Stimulated activated CD4-positive, alpha-beta T cell treated with anti-CD3 and anti-CD28 coated beads, TNF-alpha, amount 100 ng/mL, for 1 hour (primary cell): ENCODE results near the gene PSENEN.

ENCODE experiments used
- DNase-seq, 3 donors: peaks; one replicate each; pipeline ENCODE4 v3.0.0-alpha.2; 2020; ENCODE audit warnings: low read depth in 3 of 3, low spot score in 1 of 3

PSENEN gene, protein sequence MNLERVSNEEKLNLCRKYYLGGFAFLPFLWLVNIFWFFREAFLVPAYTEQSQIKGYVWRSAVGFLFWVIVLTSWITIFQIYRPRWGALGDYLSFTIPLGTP

DNA sequence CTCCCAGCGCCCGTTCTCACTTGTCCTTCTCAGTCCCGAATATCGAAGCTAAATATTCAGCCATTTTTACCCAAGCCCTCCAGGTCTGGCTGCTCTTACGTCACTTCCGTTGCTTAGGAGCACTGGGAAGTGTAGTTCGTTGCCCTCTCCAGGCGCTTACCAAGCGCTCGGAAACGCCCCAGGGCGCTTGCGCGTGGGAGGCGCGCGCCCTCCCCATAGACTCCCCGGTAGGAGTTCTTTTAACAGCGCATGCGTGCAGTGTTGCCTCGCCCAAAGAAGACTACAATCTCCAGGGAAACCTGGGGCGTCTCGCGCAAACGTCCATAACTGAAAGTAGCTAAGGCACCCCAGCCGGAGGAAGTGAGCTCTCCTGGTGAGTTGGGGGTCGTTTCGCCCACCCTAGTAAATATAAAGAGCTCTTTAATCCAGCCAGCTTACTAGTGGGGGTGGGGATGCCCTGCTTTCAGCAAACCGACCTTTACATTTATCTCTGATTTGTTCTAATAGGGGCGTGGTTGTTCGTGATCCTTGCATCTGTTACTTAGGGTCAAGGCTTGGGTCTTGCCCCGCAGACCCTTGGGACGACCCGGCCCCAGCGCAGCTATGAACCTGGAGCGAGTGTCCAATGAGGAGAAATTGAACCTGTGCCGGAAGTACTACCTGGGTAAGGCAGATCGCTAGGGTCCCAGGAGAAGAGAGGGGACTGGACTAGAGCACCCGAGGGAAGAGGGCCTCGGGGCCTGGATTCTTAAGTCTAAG is at the start of gene PSENEN, which contains the start of gene U2AF1L4:
PSENEN (plus strand) TSS at position 324 of the 759 bp plus-strand sequence; CDS start at position 604, 280 bp downstream.
U2AF1L4 (minus strand) TSS at position 91 of the 759 bp plus-strand sequence; CDS start at position 64, 27 bp downstream.
- peak; percentile 86 to 93 (median 92) for DNase-seq

DNA sequence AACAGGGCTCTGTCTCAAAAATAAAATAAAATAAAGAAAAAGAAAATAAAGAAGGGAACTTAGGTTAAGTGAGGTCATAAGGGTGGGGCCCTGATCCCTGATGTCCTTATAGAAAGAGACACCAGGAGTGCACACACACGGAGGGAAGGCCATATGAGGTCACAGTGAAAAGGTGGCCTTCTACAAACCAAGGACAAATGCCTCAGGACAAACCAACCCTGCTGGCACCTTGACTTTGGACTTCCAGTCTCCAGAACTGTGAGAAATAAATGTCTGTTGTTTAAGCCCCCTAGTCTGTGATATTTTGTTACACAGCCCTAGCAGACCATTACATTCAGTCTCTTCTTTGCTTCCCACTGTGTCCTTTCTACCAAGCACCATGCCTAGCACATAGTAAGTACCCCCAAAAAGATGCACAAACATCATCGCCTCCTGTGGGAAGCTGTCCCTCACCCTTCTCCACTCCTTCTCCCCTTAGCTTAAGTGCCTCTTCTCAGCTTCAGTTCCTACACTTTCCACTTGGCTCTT is 49.5 kb upstream of the PSENEN start:
- no peak for DNase-seq

GRCh38 chr19:35696835-35697234 is 48.6 kb upstream of the PSENEN start:
- no peak for DNase-seq

DNA sequence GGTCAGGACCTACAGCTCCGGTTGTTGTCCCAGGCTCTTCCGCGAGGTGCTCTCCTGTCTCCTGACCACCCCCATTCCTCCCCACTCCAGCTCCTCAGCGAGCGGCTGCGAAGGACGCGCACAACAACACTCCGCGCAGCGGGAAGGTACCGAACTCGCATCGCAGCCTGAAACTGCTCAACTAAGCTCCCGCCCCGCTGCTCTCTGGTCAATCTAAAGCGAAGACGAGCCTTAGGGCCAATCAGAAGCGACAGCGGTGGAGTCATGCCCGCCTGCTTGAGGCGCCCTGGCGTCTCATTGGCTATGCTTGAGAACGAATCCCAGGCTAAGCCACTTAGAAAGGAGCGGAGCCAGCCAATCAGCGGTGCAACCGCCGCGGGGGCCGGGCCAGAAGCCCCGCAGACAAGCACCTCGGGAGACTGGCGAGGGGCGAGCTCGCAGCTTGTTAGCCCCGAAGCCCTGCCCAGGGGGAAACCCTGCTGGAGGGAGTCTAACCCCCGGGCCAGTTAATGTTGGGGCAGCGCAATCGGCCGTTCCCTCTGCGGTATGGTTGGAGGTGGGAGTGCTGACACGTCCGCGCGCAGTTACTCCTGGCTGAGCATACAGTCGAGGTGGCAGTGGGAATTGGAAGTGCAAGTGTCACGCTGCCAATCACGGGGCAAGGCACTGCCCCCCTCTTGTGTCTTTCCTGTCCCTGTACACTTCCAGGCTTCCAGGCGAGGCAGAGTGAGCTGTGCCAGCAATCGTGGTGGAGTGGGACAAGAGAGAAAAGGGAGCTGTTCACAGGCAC is 43.0 kb upstream of the PSENEN start:
- DNase-seq: peak; percentile 74 to 85 (median 84)

- DNase-seq: no peak
Measured at GRCh38 chr19:35703343-35703742, 42.1 kb upstream of the PSENEN start.

DNA sequence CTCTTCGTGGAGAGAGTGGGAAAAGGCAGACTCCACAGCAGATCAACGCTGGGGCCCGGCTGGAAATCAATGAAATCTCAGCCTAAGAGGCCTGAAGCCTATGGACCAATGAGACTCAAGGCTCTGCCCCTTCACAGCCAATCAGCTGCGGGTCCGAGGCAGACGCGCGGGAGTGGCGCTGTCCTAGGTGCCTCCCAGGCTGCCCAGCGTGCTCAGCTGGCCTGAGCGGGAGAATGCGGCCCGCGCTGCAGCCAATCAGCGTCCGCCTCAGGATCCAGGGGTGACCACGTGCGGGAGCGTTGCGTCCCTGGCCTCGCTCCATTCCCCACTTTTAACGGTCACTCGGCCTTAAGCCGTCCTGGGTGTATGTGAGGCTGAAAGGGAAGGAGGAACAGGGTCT is 41.2 kb upstream of the PSENEN start, which contains the start of gene ZBTB32:
ZBTB32 (plus strand) TSS at position 341 of the 400 bp plus-strand sequence. CDS start 10,069 bp downstream, outside the sequence.
- no peak for DNase-seq

DNA sequence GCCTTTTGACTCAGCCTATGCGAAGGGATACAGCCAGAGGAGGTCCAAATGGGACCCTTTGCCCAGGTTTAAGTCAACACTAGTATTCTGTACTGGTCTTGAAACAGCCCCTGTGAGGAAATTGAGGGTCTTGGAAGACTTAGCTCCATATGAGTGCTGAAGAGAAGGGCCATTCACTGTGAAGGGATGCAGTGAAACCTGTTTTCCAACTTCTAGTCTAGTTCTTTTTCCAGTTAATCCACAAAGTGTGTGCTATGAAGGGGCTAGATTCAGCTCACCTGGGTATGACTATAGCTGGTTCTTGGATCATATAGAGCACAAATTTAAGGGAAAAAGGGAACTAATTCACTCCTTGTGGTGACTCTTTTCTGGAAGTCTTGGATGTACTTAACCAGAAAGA is 37.1 kb upstream of the PSENEN start:
- no peak for DNase-seq

- DNase-seq: peak in 1 of 3 donors; percentile 32
Measured at GRCh38 chr19:35710784-35711723, 34.4 kb upstream of the PSENEN start.

DNA sequence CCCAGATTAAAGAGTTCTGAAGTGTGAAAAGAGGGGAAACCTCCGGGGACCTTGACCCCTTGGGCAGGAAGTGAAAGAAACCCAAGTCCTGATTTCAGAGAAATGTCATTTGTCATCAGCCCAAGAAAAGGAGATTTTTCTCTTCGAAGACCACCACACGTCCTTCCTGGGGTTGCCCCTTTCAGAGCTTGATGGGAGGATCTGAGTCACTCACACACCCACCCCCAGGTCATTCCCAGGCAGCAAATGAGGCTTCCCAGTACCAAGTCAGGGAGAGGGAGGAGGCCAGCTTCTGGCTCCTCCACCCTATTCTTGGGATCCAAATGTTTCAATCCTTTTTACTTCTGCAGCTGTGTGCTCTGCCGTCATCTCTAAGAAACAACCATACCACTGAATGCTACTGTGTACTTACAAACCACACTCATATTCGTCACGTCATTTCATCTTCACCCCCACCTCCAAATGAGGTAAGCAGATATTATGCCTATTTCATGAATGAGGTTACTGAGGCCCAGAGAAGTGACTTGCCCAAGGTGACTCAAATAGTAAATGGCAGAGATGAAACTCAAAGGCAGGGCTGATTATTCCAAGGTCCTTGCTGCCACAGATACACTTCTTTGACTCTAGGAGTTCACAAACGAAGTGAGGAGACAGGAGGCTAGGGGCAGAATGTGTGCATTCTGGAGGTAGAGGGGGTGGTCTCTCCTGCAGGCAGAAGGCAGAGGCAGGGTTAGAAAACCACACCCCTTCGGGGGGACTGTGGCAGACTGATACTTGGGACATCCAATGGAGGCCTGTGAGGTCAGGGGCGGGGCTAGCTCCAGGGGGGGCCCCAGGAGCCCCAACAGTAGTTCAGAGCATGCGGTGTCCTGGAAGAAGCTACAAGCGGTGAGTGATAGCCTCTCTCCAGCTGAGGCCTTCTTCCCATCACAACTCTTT is 32.6 kb upstream of the PSENEN start:
- DNase-seq: no peak

DNA sequence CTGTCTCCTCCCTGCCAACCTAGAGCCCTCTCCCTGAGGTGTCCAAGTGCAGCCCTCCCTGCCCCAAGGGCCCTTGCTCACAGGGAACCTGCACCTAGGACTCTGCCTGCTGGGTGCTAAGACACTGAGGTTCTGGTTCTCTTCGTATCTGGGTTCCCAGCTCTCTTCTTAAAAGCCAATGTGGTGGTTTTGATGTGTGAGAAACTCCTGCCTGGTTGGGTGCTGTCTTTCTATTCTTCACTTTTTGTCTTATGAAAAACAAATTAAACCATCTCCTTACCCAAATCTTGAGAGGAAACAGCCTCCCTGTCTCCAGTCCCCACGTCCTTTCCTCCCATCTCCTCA is 32.0 kb upstream of the PSENEN start:
- DNase-seq: no peak

DNA sequence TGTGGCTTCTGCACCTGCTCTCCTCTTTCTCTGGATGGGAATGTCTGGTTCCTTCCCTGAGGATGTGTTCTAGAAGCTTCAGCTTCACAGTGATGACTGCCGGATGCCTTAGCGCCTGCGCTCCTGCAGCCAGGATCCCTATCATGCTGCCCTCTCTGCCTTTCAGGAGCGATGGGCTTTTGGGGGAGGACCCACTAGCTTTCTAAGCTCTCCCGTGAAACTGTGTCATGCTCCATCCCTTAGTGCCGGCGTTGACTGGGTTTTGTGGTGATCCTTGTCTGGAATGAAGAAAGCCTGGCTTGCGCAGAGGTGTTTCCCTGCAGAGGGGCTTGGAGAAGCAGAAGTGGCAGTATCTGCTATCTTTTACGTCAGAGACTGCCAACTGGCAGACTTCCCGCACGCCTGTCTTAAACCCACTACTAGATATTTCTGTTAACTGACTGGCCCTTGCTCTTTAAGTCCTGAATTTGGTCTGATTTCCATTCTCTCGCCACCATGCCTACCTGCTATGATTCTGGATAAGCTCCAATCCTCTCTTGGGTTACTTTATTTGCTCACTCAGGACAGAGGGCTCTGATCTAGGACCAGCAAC is 31.5 kb upstream of the PSENEN start:
- no peak for DNase-seq

DNA sequence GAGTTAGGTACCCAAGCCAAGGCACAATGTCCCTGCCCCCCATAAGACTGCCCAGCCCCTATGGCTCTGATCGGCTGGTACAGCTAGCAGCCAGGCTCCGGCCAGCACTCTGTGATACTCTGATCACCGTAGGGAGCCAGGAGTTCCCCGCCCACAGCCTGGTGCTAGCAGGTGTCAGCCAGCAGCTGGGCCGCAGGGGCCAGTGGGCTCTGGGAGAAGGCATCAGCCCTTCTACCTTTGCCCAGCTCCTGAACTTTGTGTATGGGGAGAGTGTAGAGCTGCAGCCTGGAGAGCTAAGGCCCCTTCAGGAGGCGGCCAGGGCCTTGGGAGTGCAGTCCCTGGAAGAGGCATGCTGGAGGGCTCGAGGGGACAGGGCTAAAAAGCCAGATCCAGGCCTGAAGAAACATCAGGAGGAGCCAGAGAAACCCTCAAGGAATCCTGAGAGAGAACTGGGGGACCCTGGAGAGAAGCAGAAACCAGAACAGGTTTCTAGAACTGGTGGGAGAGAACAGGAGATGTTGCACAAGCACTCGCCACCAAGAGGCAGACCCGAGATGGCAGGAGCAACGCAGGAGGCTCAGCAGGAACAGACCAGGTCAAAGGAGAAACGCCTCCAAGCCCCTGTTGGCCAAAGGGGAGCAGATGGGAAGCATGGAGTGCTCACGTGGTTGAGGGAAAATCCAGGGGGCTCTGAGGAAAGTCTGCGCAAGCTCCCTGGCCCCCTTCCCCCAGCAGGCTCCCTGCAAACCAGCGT is 30.7 kb upstream of the PSENEN start:
- DNase-seq: no peak

DNA sequence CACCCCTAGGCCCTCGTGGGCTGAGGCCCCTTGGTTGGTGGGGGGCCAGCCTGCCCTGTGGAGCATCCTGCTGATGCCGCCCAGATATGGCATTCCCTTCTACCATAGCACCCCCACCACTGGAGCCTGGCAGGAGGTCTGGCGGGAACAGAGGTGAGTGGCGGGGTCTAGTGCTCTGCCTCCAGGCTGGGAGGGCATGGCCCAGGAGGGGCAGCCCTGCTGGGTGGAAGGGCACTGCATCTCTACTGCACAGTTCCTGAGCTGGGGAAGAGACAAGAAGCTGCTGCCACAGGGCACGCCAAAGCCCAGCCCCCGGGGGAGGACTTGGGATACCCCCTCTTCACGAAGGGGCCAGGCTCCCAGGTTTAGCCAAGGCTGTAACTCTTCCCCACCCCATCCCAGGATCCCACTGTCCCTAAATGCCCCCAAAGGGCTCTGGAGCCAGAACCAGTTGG is 30.1 kb upstream of the PSENEN start:
- no peak for DNase-seq

DNA sequence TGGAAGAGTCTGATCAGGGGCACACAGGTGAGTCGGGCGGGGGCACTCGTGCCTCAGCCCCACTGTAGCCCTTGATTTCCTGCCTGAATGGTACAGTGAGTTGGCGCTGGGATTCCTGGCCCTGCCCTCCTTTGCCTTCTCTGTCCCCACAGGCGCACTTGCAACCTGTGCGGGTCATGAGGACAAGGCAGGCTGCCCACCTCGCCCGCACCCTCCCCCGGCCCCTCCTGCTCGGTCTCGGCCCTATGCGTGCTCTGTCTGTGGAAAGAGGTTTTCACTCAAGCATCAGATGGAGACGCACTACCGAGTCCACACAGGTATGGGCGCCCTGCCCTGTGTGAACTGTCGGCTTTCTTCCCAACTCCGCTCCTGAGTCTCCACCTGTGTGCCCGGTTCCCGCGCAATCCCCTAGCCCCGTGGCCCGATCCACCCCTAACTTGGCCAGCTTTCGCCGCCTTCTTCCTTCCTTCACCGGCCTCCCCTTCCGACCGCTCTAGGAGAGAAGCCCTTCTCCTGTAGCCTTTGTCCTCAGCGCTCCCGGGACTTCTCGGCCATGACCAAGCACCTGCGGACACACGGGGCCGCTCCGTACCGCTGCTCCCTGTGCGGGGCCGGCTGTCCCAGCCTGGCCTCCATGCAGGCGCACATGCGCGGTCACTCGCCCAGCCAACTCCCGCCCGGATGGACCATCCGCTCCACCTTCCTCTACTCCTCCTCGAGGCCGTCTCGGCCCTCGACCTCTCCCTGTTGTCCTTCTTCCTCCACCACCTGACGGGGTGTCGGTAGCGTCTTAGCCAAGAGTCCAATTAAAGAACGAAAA is 29.3 kb upstream of the PSENEN start:
- DNase-seq: no peak

- DNase-seq: peak; percentile 89 to 93 (median 93)
Measured at GRCh38 chr19:35716801-35717664, 28.4 kb upstream of the PSENEN start.

DNA sequence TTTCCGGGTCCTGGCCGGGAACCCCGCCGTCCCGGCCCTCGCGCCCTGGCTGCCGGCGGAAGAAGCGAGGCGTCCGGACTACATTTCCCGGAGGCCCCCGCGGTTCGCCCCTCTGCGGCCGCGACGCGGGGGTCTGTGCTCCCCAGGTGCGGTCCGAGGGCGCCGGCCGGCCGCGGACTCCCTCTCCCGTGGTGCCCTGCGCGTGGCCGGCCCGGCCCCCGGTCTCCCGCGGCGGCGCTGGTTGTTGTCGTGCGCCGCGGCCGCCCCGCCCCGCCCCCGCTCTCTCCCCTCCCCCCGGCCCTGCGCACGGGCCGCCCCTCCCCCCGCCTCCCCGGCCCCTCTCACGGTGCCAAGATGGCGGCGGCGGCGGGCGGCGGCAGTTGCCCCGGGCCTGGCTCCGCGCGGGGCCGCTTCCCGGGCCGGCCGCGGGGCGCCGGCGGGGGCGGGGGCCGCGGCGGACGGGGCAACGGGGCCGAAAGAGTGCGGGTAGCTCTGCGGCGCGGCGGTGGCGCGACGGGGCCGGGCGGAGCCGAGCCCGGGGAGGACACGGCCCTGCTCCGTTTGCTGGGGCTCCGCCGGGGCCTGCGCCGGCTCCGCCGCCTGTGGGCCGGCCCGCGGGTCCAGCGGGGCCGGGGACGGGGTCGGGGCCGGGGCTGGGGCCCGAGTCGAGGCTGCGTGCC is 27.6 kb upstream of the PSENEN start, which contains the start of gene KMT2B:
KMT2B (plus strand) TSS at position 339 of the 680 bp plus-strand sequence; CDS start at position 355, 16 bp downstream.
- DNase-seq: no peak
